Right atrium auricular region (tissue), 2 donors: ENCODE results near the gene LRRC58. TPM values are rescaled to one million over a fixed set of nuclear protein-coding genes. Genes with fewer than 3 reads are reported as not detected.
"Not testable (repeated sequence)": the region's sequence is repeated elsewhere in the genome, so short reads cannot be mapped to it uniquely, and the experiment has no call there.

Source experiments
- DNase-seq: peaks from one replicate; pipeline ENCODE4 v3.0.0-alpha.2; 2019; ENCODE audit warnings: low spot score
- H3K27ac ChIP-seq, 2 donors: fragments of 200-600 bp; sonication (generic); 1 replicate in 1 of 2; 2 replicates in 1 of 2; pipeline ENCODE4 v1.5.1; 2016 to 2019
- H3K27me3 ChIP-seq, 2 donors: fragments of 200-600 bp; sonication (generic); one replicate each; pipeline versions ENCODE4 v1.5.1 to v1.6.0; 2017 to 2019
- H3K36me3 ChIP-seq: fragments of 200-600 bp; sonication (generic); one replicate; pipeline ENCODE4 v1.5.1; 2016
- H3K4me1 ChIP-seq, 2 donors: fragments of 200-600 bp; sonication (generic); one replicate each; pipeline versions ENCODE4 v1.5.1 to v1.6.0; 2017 to 2019
- H3K4me3 ChIP-seq, 2 donors: fragments of 200-600 bp; sonication (generic); 1 replicate in 1 of 2; 2 replicates in 1 of 2; pipeline ENCODE4 v1.5.1; 2017 to 2019; ENCODE audit warnings: mild to moderate bottlenecking in 1 of 2, moderate library complexity in 1 of 2
- H3K9me3 ChIP-seq, 2 donors: fragments of 200-600 bp; sonication (generic); one replicate each; pipeline ENCODE4 v1.5.1; 2019
- total RNA-seq, 2 donors: library from RNA; depleted of rRNA; stranded (reverse); fragments of >200 nt; gene quantifications; one replicate each; pipeline ENCODE4 v1.1.0, GENCODE V29; 2016
- TF ChIP-seq, protein P1 (sequence below), 2 donors: fragments of 200-600 bp; sonication (generic); IDR thresholded peaks; one replicate each; pipeline ENCODE4 v1.5.1; 2019; ENCODE audit warnings: antibody characterized with exemption in 2 of 2

LRRC58 gene
- total RNA-seq, 2 donors from 2014 or later, result 15.9 to 17.5 TPM

DNA sequence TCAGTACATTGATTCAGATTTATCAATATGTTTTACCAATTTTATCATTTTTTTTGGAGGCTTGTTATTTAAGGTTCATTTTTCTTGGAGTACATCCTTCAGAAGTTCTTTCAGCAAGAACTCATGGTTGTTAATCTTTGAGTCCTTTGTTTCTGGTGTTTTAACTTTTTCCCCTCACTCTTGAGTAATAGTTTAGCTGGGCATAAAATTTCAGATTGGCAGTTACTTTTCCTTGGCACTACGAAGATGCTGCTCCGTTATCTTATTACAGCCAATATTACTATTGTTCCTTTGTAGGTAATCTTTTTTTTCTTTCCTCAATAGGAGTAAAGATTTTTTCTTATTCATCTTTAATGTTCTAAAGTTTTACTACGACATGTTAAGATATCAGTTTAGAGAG, 9.8 kb downstream of the LRRC58 start:
- peaks cover 0 to 13% of the 10 kb centered on the region in 2 donors for H3K9me3 ChIP-seq
- DNase-seq, result no peak
- peaks cover 9% of the 10 kb centered on the region for H3K36me3 ChIP-seq
- no peaks in the 10 kb centered on the region for H3K27me3 ChIP-seq
- TF ChIP-seq, protein P1, sequence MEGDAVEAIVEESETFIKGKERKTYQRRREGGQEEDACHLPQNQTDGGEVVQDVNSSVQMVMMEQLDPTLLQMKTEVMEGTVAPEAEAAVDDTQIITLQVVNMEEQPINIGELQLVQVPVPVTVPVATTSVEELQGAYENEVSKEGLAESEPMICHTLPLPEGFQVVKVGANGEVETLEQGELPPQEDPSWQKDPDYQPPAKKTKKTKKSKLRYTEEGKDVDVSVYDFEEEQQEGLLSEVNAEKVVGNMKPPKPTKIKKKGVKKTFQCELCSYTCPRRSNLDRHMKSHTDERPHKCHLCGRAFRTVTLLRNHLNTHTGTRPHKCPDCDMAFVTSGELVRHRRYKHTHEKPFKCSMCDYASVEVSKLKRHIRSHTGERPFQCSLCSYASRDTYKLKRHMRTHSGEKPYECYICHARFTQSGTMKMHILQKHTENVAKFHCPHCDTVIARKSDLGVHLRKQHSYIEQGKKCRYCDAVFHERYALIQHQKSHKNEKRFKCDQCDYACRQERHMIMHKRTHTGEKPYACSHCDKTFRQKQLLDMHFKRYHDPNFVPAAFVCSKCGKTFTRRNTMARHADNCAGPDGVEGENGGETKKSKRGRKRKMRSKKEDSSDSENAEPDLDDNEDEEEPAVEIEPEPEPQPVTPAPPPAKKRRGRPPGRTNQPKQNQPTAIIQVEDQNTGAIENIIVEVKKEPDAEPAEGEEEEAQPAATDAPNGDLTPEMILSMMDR (IDR thresholded peaks at IDR 0.05), result no peak
- H3K4me3 ChIP-seq, result no peak overlapping the region
- no peak overlapping the region for H3K27ac ChIP-seq
- H3K4me1 ChIP-seq, result no peaks in the 10 kb centered on the region

DNA sequence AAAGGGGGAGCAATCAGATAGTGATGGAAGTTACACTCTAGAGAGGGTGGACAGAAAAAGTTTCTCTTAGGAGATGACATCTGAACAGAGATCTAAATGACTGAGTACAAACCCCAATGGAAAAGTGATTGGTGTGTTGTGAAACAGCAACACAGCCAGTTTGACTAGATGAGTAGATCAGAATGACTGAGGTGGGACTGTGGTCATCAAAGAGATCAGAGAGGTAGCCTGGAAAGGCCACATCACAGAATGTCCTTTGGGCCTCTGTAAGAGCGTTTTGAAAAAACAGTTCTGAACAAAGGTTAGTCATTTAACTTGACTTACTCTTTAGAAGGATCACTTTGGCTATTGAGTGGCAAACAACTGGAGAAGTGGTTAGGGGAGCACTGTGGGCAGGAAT, 10.6 kb downstream of the LRRC58 start:
- peaks cover 0 to 13% of the 10 kb centered on the region in 2 donors for H3K9me3 ChIP-seq
- H3K4me3 ChIP-seq, result no peak overlapping the region
- no peak overlapping the region for H3K27ac ChIP-seq
- H3K4me1 ChIP-seq, result no peaks in the 10 kb centered on the region
- TF ChIP-seq, protein P1 (IDR thresholded peaks at IDR 0.05), result no peak
- no peaks in the 10 kb centered on the region for H3K27me3 ChIP-seq
- no peak for DNase-seq
- peaks cover 17% of the 10 kb centered on the region for H3K36me3 ChIP-seq

DNA sequence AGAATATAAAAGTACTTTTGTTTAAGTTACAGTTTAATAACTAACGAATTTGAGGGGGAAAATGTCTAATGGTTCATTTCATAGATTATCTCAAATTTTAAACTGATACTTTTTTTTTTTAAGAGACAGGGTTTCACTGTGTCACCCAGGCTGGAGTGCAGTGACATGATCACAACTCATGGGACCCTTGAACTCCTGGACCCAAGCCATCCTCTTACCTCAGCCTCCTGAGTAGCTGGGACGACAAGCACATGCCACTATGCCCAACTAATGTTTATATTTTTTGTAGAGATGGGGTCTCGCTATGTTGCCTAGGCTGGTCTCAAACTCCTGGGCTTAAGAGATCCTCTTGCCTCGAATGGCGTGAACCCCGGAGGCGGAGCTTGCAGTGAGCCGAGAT, 16.5 kb downstream of the LRRC58 start:
- Histone ChIP-seq H3K4me1 (no peaks in the 10 kb centered on the region), H3K4me3 (no peak overlapping the region), H3K36me3 (peaks cover 50% of the 10 kb centered on the region)

DNA sequence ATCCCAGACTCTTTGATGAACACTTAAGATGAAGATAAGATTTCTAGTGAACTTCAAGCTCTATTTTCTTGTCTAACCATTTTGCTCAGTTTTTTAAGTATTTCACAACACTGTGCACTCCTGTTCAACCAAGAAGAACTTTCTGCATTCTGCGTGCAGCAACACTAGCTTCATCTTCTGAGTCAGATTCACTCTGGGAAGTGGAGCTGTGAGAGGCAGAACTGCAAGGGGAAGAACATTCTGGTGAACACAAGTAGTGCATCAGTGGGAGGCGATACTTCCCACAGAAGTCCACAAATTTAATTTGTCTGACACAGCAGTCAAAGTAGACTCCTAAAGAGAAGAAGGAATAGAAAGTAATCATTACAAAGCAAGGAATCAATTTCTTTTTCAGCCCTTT, 18.1 kb downstream of the LRRC58 start:
- H3K36me3 ChIP-seq, result peaks cover 50% of the 10 kb centered on the region
- no peaks in the 10 kb centered on the region for H3K9me3 ChIP-seq
- no peaks in the 10 kb centered on the region for H3K4me1 ChIP-seq
- TF ChIP-seq, protein P1 (IDR thresholded peaks at IDR 0.05), result no peak
- no peak overlapping the region for H3K4me3 ChIP-seq
- no peaks in the 10 kb centered on the region for H3K27me3 ChIP-seq
- H3K27ac ChIP-seq, result no peak overlapping the region
- no peak for DNase-seq

More for the DNA sequence above, 16.5 kb downstream of the LRRC58 start:
- TF ChIP-seq, protein P1 (IDR thresholded peaks at IDR 0.05), result no peak
- Histone ChIP-seq H3K27ac (no peak overlapping the region), H3K27me3 (no peaks in the 10 kb centered on the region), H3K9me3 (no peaks in the 10 kb centered on the region)
- no peak for DNase-seq

DNA sequence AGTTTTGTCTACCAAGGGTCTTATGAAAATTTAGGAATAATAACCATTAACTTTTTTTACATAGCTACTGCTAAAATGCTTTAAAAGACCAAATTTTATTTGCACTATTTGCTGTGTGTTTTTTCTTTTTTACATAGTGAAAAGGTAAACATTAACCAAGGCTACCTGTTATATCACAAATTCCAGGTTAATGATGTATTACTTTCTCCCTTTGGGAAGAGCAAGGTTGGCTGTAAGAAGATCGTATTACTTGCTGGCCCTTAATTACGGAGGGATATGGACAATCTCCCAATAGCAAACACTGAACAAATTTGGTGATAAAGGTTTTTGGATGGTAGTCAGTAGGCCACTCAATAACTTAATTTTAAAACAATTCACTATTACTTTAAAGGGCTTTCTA, 22.4 kb downstream of the LRRC58 start:
- Histone ChIP-seq H3K9me3 (no peaks in the 10 kb centered on the region), H3K36me3 (peaks cover 36% of the 10 kb centered on the region)

DNA sequence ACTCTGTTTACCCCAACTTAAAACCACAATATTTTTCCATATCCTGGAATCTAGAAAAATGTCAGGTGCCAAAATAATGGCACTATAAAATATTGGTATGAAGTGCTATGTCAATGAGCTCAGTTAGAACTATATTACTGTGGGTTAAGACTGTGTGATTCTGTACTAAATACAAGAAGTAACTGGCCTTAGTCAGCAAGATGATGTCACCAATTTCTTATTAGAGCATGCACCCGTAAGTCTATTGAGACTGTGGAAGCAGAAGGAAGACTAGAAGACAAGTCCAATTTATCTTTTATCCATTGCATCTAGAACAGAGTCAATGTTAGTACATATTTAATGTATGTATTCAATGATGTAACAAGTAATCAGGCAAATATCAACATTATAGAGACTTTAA, 25.0 kb downstream of the LRRC58 start:
- Histone ChIP-seq H3K9me3 (peaks cover 0 to 2% of the 10 kb centered on the region in 2 donors), H3K36me3 (peaks cover 11% of the 10 kb centered on the region), H3K4me1 (no peaks in the 10 kb centered on the region), H3K27me3 (no peaks in the 10 kb centered on the region), H3K4me3 (no peak overlapping the region), H3K27ac (no peak overlapping the region)
- TF ChIP-seq, protein P1 (IDR thresholded peaks at IDR 0.05), result no peak
- DNase-seq, result no peak

More for the DNA sequence above, 22.4 kb downstream of the LRRC58 start:
- Histone ChIP-seq H3K4me1 (no peaks in the 10 kb centered on the region), H3K27ac (no peak overlapping the region), H3K27me3 (no peaks in the 10 kb centered on the region), H3K4me3 (no peak overlapping the region)
- TF ChIP-seq, protein P1 (IDR thresholded peaks at IDR 0.05), result no peak
- DNase-seq, result no peak

DNA sequence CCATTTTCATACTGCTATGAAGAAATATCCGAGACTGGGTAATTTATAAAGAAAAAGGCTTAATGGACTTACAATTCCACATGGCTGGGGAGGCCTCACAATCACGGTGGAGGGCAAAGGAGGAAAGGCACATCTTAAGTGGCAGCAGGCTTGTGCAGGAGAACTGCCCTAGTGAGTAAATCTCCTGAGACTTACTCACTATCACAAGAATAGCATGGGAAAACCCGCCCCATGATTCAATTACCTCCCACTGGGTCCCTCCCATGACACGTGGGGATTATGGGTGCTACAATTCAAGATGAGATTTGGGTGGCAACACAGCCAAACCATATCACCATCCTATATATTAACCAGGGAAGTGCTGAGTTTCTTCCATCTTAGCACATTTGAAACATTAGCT, 25.4 kb downstream of the LRRC58 start:
- H3K4me1 ChIP-seq, H3K4me3 ChIP-seq, H3K27me3 ChIP-seq, H3K9me3 ChIP-seq, DNase-seq, H3K36me3 ChIP-seq, H3K27ac ChIP-seq: not testable (repeated sequence)
